ENCODE measurements around the gene WBP1L. TPM values are rescaled to one million over a fixed set of nuclear protein-coding genes. Genes with fewer than 3 reads are reported as not detected.

Gene WBP1L
- total and polyA plus RNA-seq, 2 of the 13 experiments (the other 11 are each of a cell fraction or from before 2014, with no cell fraction given) = 8.3 to 12.3 TPM

DNA sequence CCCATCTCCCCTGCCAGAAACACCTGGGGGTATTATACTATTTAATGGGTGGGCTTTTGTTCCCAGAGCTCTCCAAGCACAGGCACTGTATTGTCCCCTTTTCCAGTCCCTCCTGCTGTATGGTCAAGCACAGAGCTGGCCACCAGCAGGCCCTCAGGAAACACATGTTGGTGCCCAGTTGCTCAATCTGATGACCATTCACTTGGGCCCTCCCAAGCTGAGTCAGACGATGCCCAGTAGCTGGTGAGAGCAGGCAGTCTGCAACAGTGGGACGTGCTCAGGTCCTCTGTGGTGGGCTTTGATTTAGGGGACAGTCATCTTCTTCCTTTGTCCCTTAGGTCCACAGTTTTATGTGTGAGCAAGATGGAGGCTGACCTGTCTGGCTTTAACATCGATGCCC, 17.5 kb upstream of the WBP1L start:
- DNase-seq (ENCODE audit: low spot score) (no peak), FAIRE-seq (no peak), ATAC-seq (no peak)
- TF ChIP-seq CHD4 (IDR thresholded peaks at IDR 0.05; ENCODE audit: borderline replicate concordance, low read length) (no peak), ZNF549 (CRISPR knock-in tag; IDR thresholded peaks at IDR 0.05) (no peak), CREM (IDR thresholded peaks at IDR 0.05) (no peak), CREM (CRISPR knock-in tag; IDR thresholded peaks at IDR 0.05) (no peak), PPARG (CRISPR knock-in tag; conservative IDR thresholded peaks at IDR 0.05) (no peak), NFE2 (CRISPR knock-in tag; IDR thresholded peaks at IDR 0.05) (no peak), ZNF772 (CRISPR knock-in tag; IDR thresholded peaks at IDR 0.05) (no peak), TAF1 (CRISPR knock-in tag; IDR thresholded peaks at IDR 0.05) (no peak), KDM5A (IDR thresholded peaks at IDR 0.05; ENCODE audit: borderline replicate concordance, low read length) (no peak), RBAK (CRISPR knock-in tag; IDR thresholded peaks at IDR 0.05) (no peak), SRSF4 (IDR thresholded peaks at IDR 0.05; ENCODE audit: low read depth, low read length, poor library complexity, severe bottlenecking) (no peak), BORCS8-MEF2B (CRISPR knock-in tag; IDR thresholded peaks at IDR 0.05) (no peak), ZNF256 (CRISPR knock-in tag; conservative IDR thresholded peaks at IDR 0.05) (no peak), SOX13 (IDR thresholded peaks at IDR 0.05) (no peak), SOX13 (CRISPR knock-in tag; conservative IDR thresholded peaks at IDR 0.05 in 1 of 2, IDR thresholded peaks at IDR 0.05 in 1 of 2) (no peak), RFX5 (IDR thresholded peaks at IDR 0.05; ENCODE audit: low read depth, low read length) (no peak)
- TF ChIP-seq, protein P1, sequence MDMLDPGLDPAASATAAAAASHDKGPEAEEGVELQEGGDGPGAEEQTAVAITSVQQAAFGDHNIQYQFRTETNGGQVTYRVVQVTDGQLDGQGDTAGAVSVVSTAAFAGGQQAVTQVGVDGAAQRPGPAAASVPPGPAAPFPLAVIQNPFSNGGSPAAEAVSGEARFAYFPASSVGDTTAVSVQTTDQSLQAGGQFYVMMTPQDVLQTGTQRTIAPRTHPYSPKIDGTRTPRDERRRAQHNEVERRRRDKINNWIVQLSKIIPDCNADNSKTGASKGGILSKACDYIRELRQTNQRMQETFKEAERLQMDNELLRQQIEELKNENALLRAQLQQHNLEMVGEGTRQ (IDR thresholded peaks at IDR 0.05; ENCODE audit: low read depth, low read length) = no peak
- TF ChIP-seq, protein P1 (CRISPR knock-in tag; IDR thresholded peaks at IDR 0.05; ENCODE audit: borderline replicate concordance) = no peak
- H3K27me3 ChIP-seq (ENCODE audit: control insufficient read depth in 1 of 2, insufficient read depth in 2 of 2, low read length in 2 of 2) = no peaks in the 10 kb centered on the region
- 93% methylated on average over 3 of the region's 3 CpGs for WGBS (ENCODE audit: low lambda C conversion rate)
- no peak overlapping the region for H2AFZ ChIP-seq (ENCODE audit: low read length)
- no TSS peak for BruUV-seq (replicated peaks)
- no peak overlapping the region for H3K4me2 ChIP-seq (ENCODE audit: low read depth, low read length)
- CTCF ChIA-PET (ENCODE audit: low intra/inter-chr PET ratio, low total read pairs) = no interaction called here
- no peaks in the 10 kb centered on the region for H3K4me1 ChIP-seq (ENCODE audit: insufficient read depth, low read length)
- peaks cover 3% of the 10 kb centered on the region; the same call in 1 of the 2 replicates for H4K20me1 ChIP-seq (ENCODE audit: insufficient read depth, low read length)
- no peaks in the 10 kb centered on the region for H3K9me3 ChIP-seq (ENCODE audit: low read length)
- POLR2A ChIA-PET = no interaction called here
- no peak overlapping the region for H3K9ac ChIP-seq (ENCODE audit: insufficient read depth, low read depth, low read length)
- intact Hi-C loops (cut with micrococcal nuclease; ENCODE audit: unreplicated experiment) = no loop called here
- in situ Hi-C loops (cut with HindIII; ENCODE audit: extremely low pct_ligation_motif_present, low pct_unique_long_range_greater_than_20kb) = loop anchor here (10.0 to 25.0 kb wide), 2 partner anchors 179 to 336 kb away; no protein-coding TSS in a partner anchor
- H3K27ac ChIP-seq (ENCODE audit: extremely low read length, insufficient read depth, low read length) = no peak overlapping the region
- H3K36me3 ChIP-seq (replicated peaks in 1 of 2; ENCODE audit: control insufficient read depth in 1 of 2, insufficient read depth in 2 of 2, low read length in 2 of 2) = peaks cover 13 to 53% of the 10 kb centered on the region in 2 experiments
- no peak overlapping the region for H3K4me3 ChIP-seq (replicated peaks in 1 of 3; ENCODE audit: insufficient read depth in 1 of 3, low read depth in 2 of 3, low read length in 3 of 3)
- peaks cover 17% of the 10 kb centered on the region for H3K79me2 ChIP-seq (ENCODE audit: insufficient read depth, low read length)
